HFF-Myc (cell line): ENCODE measurements around the gene SWSAP1.
"Not testable (repeated sequence)": the region's sequence is repeated elsewhere in the genome, so short reads cannot be mapped to it uniquely, and the experiment has no call there.

Experiments
- DNase-seq: peaks from one replicate; pipeline ENCODE4 v3.0.0-alpha.2; 2011; ENCODE audit warnings: low read depth; ENCODE audit errors: extremely low read depth
- H3K4me3 ChIP-seq: replicated peaks from 2 replicates; pipeline ENCODE4 v1.5.1; 2011; ENCODE audit warnings: low read depth, mild to moderate bottlenecking, control low read depth, low read length
- CTCF ChIP-seq: IDR thresholded peaks from 2 replicates; pipeline ENCODE4 v1.5.1; 2012; ENCODE audit warnings: mild to moderate bottlenecking, low read depth, low read length, control low read depth; ENCODE audit errors: missing control alignments

The SWSAP1 gene

GRCh38 chr19:11374433-11375142, at the start of gene SWSAP1:
SWSAP1 (plus strand) TSS chr19:11374666; CDS start chr19:11374681, 15 bp downstream.
- H3K4me3 ChIP-seq: peak within 1 kb of the TSS; percentile 61
- DNase-seq: peak; percentile 98
- TF ChIP-seq CTCF: no peak

- no peak overlapping the region for H3K4me3 ChIP-seq
- DNase-seq: no peak
- TF ChIP-seq CTCF: no peak
These were observed 49.6 kb upstream of the SWSAP1 start for GRCh38 chr19:11324748-11325389.

GRCh38 chr19:11325544-11325943, 48.9 kb upstream of the SWSAP1 start:
- no peak for TF ChIP-seq CTCF
- H3K4me3 ChIP-seq: no peak overlapping the region
- DNase-seq: no peak

GRCh38 chr19:11330127-11330526, 44.3 kb upstream of the SWSAP1 start:
- no peak for DNase-seq
- H3K4me3 ChIP-seq: no peak overlapping the region
- TF ChIP-seq CTCF: no peak

DNA sequence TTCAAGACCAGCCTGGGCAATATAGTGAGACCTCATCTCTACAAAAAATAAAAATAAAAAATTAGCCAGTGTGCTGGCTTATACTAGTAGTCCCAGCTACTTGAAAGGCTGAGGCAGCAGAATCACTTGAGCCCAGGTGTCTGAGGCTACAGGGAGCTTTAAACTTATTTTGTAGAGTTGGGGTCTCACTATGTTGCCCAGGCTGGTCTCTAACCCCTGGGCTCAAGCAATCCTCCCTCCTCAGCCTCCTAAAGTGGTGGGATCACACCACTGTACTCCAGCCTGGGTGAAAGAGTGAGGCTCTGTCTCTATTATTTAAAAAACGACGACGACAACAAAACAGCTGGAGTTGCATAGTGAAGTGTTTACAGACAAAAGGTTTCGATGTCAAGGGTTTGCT, 43.0 kb upstream of the SWSAP1 start:
- DNase-seq: no peak
- TF ChIP-seq CTCF: no peak
- no peak overlapping the region for H3K4me3 ChIP-seq

DNA sequence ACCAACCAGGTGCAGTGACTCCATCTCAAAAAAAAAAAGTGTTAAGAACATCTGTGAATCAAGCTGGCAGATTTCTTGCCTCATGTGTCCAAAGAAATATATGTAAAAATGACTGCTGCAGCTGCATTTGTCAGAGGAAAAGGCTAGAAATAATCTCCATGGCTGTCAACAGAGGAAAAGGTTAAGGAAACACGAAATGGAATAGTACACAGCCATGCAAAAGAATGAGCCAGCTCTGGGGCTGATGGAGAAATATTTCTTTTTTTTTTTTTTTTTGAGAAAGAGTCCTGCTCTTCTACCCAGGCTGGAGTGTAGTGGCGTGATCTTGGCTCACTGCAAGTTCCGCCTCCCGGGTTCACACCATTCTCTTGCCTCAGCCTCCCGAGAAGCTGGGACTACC, 41.6 kb upstream of the SWSAP1 start:
- no peak for TF ChIP-seq CTCF
- no peak overlapping the region for H3K4me3 ChIP-seq
- DNase-seq: no peak

DNA sequence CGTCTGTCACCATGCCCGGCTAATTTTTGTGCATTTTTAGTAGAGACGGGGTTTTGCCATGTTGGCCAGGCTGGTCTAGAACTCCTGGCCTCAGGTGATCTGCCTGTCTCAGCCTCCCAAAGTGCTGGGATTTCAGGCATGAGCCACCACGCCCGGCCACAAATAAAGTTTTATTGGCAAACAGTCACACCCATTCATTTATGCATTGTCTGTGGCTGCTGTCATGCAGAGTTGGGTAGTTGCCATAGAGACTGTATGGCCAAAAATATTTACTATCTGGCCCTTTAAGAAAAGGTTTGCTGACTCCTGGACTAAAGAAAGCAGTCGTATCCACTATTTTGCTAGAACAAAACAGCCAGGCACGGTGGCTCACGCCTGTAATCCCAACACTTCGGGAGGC, 40.6 kb upstream of the SWSAP1 start:
- DNase-seq, H3K4me3 ChIP-seq: not testable (repeated sequence)
